Measurements from ENCODE around the gene NTM.

Gene NTM

DNA sequence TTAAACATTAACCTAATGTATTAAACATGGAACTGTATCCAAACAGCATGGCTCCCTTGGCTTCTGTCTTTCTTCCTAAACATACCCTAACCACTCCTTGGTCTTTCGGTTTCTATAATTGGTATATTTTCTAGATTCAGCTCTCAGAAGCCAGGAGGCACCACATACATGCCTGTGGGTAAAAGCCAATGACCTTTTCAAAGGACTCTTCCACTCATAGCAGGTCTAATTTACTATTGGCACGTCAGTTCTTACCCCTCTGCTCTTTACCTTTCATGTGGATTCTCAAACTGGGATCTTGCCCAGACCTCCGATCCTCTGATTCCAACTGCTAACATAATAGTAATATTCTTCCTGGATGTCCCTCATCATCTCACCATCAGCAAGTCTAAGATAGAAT lies 835.1 kb downstream of the NTM start:
- no peak for DNase-seq

DNA sequence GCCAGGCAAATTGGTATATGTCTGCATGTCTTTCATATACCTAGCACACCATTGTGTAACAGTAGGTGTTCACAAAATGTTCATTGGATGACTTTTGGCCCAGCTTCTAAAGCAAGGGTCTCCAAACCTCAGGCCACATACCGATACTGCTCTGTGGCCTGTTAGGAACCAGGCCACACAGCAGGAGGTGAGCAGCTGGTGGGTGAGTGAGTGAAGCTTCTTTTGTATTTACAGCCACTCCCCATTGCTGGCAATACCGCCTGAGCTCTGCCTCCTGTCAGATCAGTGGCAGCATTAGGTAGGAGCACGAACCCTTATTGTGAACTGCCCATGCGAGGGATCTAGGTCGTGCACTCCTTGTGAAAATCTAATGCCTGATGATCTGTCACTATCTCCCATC lies 836.6 kb downstream of the NTM start:
- DNase-seq: no peak

DNA sequence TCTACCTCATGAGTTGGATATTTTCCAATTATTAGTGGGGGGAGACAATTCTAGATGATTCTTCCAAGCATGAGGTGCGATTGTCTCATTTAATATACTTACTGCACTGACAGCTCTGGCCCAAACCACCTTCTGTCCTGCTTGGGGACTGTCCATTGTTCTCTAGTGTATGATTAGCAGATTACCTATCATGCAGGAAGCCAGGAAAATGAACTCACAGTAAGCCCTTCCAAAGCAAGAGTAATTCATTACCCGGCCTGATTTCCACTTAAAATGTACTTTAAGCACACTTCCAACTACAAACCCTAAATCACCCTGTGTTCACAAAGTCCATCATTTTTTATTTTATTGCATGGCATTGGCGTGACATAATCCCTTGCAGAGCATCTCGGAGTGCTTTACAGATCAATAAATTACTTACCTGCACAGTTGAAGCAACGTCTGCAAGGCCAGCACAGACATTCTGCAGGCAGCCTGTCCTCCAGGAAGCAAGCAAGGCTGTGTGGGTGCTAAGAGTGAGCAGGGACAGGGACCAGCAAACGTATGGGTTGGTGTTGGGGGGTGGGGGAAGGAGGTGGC lies 838.2 kb downstream of the NTM start:
- DNase-seq: no peak

DNA sequence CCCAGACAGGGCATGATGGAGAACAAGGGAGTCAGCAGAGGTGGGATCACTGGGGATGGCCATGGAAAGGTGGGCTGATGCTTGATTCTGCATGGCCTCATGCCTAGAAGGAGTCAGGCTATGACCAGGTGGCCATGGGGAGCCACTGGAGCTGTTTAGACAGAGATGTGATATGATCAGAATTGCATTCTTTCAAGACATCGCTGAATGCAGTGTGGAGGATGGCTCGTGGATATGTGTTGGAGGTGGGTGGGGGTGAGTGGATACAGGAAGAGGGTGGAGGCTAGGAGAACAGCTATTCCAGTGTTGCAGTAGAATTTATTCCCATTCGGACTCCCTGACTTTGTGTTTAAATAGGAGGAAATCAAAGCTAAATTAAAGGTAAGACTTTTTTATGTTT lies 841.1 kb downstream of the NTM start:
- no peak for DNase-seq

DNA sequence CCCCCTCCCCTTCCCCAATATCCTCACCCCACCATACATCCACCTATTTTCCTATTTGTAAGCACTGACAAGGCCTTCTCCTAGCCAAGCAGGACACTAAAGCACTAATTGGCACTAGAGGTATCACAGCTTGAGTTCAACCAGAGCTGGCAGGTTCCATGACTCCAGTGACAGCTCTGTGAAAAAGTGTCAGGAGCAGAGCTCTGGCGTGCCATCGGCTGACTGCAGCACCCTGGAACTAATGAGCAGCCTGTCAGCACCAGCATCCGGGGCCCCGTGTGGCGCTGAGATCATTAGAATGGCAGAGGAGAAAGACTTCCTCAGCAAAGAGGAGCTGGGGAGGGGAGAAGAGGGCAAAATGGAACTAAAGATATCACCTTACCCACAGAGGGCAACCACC lies 847.4 kb downstream of the NTM start:
- DNase-seq: no peak

DNA sequence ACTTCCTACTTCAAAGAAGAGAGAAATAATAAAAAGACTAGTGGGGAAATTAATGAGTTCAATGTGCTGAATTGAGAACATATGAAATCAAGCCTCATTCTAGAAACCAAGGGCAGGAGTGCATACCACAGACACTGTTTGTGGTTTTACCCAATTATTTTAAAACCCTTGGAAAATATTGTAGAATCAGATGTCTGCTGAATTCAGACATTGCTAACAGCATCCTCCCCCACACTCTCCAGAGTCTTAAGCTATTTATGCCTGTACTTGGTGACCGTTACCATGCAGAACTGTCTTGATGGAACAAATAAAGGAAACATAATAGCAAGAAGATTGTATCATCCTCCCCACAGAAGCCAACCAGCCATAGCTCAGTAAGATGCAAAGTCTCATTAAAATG lies 850.1 kb downstream of the NTM start:
- no peak for DNase-seq

DNA sequence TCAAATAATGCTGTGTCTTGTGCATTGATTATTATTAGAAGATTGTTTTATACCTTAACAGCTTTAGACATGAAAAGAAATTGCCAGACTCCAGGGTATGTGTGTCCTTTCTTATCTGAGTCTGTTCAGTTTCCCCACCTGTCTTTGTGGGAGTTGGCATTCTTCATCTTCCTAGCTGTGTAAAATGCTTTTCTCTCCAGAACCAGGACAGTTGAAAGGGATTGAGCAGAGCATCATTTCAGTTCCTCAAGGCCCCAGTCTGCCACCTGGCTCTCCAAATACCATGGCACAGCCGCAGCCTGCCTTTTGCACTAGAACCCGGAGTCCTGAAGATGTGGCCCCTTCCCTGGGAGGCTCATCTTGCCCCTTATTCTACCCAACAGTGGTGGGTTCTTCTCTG lies 851.9 kb downstream of the NTM start:
- DNase-seq: no peak

DNA sequence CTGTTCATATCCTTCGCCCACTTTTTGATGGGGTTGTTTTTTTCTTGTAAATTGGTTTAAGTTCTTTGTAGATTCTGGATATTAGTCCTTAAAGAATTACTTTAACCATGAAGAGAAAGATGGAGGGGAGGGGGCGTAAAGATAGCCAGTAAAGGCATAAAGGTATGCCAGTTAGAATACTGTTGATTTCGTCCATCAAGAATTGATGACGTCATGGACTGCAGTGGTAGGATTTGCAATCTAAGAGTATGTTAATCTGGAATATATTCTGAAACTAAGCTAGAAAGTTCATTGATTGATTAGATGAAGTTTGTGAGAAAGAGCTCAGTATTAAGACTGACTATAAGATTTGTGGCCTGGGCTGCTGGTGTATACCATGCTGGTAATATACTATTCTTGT lies 856.1 kb downstream of the NTM start:
- no peak for DNase-seq

DNA sequence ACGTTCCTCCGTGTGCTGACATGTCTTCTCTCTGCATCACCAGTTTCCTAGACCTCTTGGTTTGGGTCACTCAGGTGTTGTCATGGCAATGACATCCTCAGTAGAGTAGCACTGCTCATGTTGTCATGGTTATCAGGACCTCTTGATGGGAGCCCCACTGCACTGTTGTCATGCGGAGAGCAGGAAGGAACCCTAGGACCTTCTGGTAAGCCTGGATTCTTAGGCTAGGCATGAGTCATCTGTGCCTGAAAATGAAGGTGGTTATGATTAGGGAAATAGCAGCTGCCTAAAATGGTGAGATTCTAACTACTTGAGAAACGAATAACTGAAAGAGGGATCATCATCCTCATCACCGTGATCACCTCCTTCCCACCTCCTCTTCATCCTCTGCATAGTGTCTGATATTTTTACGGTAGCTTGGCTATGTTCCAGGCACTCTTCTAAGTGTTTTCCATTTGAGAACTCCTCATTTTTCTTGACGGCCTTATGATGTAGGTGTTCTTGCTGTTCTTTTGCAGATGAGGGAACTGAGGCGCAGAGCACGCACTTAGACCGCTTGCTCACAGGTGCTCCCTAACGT lies 858.4 kb downstream of the NTM start:
- no peak for DNase-seq

DNA sequence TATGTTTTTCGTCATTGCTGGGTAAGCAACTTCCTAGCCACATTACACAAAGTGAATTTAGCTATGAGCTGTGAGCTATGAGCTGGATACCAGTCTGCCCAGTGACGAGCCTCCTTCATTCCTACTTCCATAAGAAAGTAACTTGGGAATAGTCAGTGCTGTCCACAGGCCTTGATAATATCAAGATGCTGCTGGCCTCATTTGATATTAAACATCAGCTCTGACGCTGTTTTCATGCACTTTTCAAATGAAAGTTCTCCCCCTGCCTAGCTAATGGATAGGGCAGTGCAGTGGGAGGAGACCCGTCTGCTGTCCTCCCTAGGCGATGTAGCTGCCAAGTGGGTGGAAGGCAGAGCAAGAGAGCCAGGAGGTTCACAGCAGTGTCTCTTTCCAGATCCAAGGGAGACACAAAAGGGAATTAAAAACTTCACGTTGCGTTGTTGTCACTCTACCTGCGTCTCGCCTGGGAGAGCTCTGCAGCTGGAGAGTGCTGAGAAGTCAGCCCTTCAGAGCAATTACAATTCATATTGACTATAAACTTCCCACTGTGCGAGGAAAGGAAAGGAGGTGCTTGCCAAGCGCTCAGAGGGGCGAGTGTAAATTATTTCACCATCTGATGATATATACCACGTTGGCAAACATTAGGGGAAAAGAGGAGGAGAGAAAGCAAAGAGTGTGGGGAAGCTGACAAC lies 861.4 kb downstream of the NTM start:
- no peak for DNase-seq

DNA sequence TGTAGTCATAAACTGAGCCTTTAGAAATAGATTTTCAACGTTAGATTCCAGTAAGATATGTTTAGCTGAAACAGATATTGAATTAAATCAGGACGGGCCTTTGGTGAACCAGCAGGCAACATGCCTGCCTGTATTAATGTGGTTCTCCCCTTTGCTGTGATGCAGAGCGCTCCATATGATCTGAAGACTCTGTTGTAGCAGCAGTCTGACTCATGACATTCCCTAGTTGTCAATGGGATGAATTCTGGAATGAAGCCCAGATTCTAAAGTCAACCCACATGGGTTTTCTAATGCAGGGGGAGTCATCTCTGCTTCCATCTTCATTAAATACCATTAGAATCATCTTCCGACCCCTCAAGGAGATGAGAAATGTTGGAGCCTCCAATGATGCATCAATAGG lies 864.5 kb downstream of the NTM start:
- DNase-seq: no peak

DNA sequence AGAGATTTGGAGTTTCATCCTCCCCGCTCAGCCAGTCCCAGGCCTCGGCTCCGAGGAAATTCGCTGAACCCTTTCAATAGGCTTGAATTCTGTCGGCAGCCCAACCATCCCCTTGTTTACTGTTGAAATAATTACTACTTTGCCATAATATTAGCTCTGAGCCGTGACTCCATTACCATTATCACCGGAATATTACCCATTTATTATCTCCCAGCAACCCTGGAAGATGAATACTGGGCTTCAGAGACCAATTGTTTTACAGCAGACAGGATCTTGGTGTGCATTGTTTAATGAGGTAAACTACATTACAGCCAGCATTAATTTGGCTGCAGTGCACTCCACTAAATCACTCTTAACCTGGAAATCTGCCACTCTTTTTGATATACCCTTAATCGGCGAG lies 867.4 kb downstream of the NTM start:
- DNase-seq: no peak

DNA sequence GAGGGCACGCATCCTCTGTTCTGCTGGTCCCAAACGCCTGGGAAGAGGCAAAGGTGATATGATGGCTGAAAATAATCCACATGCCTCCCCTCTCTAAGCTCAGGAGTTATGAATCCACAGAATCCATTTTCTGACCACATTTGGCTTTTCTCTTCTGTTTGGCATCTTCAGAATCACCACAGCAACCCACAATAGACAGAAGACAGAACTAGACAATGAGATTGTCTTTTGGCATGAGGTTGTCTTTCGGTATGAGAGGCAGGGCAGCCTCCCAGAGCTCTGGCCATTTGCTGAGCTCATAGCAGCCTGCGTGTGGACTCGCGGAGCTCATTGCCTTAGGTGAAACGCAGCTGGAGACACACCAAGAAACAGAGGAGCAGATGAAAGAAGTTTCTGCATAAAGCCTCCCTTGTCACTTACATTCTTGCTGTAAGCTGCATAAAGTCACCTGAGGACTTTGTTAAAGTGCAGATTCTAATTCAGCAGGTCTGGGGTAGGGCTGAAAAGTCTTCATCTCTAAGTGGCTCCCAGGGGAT lies 868.0 kb downstream of the NTM start:
- DNase-seq: no peak

DNA sequence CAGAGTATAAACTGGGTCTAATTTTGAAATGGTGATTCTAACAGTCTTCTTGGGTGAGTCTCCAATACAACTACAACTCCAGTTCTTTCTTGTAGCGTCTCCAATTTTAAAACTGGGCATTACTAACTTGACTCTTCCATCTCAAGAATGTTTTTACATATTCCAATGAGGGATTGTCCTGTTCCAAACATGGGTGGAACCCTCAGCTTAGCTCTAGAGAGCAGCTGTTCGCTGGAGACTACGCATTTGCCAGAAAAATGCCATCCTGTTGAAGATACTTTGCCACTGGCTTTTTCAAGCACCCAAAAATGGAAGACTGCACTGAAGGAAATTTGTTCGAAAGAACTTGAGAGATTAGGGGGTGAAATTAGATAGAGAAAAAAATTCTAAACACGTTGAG lies 870.0 kb downstream of the NTM start:
- no peak for DNase-seq

DNA sequence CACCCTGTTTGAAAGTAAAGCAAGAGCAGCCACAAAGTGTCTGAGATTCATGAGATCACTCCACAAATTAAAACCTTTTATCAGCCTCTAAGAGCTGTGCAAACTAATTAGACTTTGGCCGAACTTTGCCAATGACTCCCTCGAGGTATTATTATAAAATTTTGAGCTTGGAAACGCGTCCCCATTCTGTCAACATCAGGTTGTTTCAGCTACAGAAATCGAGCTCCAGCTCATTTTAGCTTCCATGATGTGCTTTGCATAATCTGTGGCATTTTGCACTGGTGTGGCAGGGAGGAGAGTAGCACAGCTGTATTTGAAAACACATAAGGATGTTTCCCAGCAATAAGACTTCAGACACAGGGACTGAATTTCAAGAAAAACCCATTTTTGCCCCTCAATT lies 872.2 kb downstream of the NTM start:
- DNase-seq: no peak

DNA sequence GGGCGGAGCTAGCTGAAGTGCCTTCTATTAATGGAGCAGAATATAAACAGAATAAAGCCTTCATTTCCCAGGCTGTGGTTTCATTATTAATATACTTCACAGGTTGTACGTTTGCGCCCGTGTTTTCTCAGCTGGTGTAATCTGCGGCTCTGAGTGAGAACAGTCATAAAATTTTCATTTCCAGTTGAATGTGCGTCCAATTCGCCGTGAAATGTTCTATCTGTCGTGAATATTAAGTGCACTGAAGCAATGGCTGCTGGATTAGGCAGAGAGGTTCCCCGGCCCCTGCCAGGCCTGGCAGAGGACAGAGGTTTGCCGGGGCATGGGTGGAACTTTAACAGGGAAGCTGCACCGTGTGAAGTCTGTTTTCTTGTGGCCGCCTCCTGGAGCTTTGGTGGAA lies 874.4 kb downstream of the NTM start:
- no peak for DNase-seq

DNA sequence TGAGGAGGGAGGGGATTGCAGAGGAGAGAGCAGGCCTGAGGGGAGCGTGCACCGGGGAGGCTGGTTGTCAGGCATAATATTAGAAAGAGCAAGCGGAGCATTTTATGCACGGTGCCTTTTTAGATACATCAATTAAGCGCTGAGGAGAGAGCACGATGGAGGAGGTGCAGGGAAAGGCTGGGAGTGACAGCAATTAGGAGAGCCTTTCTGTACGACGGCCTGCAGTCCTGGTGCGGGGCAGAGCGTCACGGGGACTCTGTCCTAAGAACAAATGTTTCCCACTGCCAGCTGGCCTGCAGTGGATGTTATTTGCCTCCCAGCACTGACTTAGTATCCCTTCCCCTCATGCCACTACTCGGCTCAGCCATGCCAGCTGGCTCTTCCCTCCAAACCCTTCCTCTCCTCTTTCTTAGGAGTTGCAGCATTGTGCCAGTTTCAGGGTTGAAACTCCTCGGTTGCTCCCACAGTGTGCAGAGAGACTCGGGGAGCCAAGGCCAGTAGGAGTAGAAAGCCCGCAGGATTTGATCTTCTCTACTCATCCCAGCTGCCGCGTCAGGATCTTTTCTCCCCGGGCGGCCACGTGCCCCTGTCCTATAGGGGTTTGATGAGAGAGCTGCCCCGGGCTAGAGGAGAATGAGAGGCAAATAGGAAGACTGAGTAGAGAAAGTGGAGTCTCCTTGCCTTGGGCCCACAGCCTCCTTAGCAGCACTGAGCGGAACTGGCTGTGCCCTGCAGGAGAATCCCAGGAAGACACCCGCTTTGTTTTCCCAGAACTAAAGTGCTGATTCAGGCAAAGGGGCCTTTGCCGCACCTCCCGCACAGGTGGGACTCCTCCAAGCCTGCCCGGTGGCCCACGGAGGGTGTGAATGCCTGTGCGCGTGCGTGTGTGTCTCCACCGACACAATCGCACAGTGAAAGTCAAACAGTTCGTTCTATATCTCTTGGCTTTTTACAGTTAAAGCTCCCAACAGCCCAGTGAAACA lies 875.3 kb downstream of the NTM start:
- DNase-seq: no peak

DNA sequence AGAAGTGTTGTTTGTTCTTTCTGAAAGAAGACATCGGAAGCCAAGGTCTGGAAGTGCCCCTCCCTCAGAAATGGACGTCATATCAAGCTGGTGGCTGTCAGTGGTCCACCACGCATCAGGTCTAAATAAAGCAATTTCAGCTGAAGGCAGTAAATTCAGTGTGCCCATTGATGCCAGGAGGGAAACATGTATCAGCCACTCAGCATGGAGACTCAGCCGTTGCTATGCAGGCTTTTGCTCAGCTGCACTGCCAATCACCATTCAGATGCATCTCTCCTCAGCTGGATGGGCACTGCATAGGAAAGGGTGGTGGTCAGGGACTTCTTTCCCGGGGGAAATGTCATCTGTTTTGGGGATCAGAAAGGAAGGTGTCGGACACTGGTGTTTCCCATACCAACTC lies 878.2 kb downstream of the NTM start:
- DNase-seq: no peak

DNA sequence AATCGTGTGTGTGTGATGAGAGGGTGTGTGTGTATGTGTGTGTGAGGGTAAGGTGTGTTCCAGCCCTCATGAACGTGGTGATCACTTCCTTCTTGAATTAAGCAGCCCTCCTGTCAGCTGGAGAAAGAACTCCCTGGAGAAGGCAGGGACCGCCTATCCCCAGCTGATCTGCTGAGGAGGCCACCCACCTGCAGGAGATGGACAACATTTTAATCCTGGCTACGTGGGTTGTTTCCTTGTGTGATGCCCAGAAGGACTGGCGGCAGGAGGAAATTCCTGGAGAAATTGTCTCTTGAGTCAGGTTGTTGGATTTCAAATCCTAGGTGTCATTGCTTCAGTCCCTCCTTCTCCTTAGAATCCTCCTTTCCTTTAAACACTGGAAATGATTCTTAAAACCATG lies 878.8 kb downstream of the NTM start:
- DNase-seq: no peak

DNA sequence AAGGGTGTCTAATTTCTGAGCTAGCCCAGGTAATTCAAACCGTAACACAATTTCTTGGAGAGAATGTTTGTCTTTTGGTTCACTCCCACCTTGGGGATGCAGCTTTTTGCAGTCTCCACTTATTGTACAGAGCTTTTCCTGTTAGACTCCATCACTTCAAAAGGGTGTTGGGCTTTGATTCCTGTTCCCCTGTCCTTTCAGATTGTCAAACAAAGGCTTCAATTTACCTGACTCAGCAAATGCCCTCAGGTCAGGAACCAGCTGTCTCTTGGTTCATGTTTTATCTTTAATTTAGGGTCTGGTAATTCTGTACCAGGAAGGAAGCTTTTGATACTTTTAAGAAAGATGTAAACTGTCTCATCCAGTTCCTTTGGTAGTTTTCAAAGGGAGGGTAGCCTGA lies 880.6 kb downstream of the NTM start:
- DNase-seq: no peak

DNA sequence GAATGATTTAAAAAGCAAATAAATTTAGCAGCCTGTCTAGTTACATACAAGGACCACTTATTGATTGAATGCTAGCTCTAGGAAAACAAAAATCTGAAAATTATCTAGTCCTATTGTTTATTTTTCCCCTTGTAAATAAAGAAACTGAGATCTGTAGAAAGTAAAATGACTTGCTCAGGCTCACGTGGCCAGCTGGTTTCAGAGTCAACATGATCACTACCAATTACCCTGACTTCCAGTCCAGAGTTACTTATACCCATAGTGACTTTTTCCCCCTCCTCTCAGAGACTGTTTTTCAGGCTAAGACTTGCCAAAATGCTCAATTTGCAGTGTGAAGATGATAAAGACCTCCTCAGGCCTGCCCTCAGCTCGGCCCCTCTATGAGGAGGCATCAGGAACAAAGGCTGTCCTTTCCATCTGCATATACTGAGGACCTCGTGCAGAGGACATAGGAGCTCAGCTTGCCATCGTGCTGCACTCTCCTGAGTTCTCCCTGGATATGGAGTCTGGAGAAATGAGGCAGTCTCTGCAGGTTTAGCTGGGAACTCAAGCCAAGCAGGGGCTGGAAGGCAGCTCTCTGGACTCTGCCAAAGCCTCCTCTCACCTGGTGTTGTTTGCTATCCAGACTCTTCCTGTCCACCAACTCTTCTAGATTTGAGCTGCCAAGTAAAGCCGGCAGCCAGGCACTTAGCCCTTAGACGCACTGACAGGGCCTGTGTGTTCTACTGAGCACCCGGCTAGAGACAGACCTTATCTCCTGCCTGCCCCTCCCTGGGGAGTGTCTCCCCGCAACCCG lies 883.3 kb downstream of the NTM start:
- DNase-seq: no peak

DNA sequence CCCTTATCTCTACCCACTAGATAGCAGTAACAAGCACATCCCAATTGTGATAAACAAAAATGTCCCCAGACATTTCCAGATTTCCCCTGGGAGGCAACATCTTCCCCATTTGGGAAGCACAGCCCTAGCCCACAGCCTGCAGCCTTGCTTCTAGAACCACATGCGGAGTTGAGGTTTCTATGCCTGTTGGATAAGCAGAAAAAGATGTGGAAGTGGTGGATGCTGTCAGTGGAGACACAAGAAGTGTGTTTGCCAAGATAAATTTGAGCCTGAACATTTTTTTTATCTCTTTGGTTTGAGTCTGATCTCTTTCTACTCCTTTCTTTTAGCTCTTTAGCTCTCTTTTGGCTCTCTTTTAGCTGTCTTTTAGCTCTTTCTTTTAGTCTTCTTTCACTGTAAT lies 884.5 kb downstream of the NTM start:
- DNase-seq: no peak
